PC-9 (cell line): ENCODE data around the gene TMEM108.

ENCODE experiments used
- CTCF ChIP-seq: fragments of 200-600 bp; sonication (generic); conservative IDR thresholded peaks from 2 replicates; pipeline ENCODE4 v1.6.1; 2017; ENCODE audit warnings: mixed run types, antibody characterized with exemption, mild to moderate bottlenecking, moderate library complexity
- EZH2 ChIP-seq: fragments of 200-600 bp; sonication (generic); IDR thresholded peaks from 2 replicates; pipeline ENCODE4 v1.8.0; 2017; ENCODE audit warnings: antibody characterized with exemption, low read depth

- TF ChIP-seq CTCF = no peak
- no peak for TF ChIP-seq EZH2
Measured at GRCh38 chr3:133162265-133162664, 124.1 kb downstream of the TMEM108 start.
